ENCODE measurements around the gene ATG2A.
"Not testable (repeated sequence)": the region's sequence is repeated elsewhere in the genome, so short reads cannot be mapped to it uniquely, and the experiment has no call there.

ATG2A gene

DNA sequence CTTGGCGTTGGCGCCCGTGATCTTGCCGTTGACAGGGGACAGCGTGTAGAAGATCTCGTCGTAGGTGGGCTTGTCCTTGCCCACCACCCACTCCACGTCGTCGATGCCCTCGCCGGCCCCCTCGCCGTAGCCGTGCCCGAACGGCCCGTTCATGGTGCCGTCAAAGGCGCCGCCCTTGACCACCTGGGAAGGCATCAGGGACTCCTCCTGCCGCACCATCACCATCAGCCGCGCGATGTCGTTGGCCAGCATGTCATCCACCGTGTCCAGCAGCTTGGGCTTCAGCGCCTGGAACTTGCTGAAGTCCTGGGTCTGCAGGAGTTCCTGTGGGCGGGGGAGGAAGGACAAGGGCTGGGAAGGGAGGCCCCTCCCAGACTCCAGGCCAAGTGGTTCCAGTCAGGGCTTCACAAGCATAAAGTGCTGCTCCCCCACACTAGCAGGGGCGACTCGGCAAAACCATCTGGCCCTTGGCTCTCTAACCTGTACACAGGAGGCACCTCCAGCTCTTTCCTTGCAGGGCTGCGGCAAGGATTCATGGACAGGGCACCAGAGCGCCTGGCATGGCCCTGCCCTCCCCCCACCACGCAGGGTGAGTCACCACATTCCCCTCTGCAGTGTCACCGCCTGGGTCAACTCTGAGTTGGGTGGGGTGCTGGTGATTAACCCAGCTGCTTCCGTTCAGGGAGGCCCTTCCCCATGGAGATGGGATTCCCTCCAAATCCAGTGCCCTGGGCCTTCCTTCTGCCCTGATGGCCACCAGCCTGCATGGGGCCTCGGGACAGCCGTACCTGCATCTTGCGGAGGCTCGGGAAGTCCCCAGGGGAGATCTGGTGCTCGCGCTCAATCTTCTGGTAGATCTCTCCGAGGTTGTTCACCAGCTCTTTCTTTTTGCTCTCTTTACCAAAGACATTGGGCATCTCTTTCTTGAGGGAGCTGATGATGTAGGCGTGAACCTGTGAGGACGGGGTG lies 62.2 kb downstream of the ATG2A start:
- DNase-seq (ENCODE audit: low spot score) = peak; percentile 95

DNA sequence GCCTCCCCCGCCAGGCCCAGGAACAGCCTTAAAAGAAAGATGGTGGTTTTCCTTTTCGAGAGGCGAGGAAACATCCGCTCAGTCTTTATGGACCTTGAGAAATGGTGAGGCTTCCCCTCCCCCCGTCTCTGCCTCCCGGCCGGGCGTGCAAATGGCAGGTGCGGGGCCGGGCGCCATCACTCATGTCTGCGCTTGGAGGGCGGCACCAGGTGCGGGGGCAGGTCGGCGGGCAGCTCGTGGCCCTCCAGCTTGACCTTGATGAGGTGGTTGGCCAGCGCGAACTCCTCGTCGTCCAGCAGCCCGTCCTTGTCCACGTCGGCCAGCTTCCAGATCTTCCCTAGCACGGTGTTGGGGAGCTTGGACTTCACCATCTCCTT lies 62.9 kb downstream of the ATG2A start:
- no peak for DNase-seq (ENCODE audit: low spot score)

DNA sequence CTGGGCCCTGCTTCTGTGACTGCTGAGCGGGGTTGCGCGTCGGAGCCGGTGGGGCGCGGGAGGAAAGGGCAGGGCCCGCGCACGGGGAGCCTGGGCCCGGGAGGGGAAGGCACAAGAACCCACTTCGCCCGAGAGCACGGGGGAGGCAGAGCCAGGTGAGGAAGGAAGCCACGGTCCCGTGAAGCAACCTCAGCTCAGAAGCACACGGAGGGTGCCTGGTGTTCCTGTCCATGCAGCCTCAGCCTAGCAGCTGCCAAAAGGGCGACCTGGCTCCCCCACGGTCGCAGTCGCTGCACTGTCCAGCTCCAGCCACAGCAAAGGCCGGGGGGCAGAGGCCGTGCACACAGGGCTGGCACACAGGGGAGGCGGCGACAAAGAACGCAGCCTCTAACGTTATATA lies 63.3 kb downstream of the ATG2A start:
- DNase-seq (ENCODE audit: low spot score) = no peak

DNA sequence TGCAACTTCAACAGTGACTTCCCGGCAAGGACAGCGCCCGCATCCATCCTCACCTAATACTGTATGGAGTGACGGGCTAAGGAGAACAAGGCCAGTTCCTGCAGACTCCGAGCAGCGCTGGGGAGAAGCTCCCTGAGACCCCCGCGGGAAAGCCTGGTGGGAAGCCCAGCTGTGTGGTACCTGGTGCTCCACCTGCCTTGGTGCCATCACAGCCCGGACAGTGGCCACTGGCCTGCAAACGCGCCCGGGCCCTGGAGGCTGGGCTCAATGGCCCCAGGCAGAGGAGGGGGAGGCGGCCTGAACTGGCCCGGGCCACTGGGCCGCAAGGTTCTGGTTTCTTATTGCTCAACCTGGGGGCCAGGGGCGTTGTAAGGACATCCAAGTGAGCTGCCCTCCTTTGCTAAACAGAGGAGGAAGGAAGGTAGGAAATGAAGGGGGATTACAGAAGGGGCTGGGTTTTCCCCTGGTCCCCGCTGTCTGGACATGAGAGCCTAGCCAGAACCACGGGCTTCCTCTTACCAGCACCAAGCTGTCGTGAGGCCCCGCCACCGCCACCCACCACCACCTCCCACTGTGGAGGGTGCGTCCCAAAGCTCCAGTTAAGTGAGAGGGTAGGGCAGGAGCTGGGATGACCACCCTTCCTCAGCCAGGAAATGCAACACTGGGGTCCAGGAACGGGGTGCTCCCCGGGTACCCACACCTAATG lies 64.1 kb downstream of the ATG2A start:
- DNase-seq (ENCODE audit: low spot score) = no peak

DNA sequence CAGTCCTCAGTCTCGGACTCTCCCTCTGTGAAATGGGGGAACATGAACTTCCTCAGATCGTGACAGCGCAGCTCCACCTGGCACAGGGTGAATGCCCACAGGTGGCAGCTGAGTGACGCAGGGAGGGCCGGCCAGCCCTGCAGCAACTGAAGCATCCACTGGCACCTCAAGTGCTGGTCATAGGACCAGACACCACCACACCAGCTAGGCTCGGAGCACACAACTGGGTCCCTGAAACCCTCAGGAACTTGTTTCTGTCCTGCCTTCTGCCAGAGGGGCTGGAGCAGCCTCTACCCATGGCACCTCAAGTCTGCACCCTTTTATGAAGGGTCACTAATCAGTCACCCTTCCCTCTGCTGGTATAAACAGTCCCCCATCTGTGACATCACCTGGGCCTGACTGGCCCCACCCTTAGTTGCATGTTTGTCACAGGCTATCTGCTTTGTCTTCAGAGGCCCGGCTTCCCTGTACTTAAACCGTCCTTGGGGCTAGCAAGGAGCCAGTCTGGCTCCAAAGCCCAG lies 65.1 kb downstream of the ATG2A start:
- DNase-seq (ENCODE audit: low spot score) = no peak

DNA sequence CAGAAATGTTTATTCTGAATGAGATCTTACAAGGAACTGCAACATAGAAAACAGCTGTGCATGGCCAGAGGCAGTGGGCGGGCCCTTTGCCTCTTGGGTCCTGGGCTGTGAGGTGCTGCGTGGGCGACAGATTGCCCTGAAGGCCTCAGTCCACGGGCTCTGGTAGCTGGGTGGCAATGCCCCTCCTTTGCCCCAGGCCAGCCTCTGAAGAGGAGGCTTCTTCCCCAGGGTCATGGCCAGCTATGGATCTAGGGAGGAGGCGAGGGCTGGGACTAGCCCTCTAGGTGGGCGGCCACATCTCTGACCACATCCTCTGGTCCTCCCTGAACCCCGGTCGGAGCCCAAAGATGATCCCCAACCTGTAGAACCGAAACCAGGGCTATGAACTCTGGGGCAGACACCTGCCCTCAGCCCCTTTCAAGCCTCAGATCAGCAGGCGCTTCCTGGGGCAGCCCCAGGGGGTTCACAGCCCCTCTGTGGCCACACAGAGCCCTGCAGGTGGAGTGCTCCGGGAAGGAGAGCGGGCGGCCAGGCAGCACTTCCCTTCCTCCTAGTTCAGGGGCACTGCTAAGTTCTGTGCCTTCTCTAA lies 65.9 kb downstream of the ATG2A start:
- no peak for DNase-seq (ENCODE audit: low spot score)

DNA sequence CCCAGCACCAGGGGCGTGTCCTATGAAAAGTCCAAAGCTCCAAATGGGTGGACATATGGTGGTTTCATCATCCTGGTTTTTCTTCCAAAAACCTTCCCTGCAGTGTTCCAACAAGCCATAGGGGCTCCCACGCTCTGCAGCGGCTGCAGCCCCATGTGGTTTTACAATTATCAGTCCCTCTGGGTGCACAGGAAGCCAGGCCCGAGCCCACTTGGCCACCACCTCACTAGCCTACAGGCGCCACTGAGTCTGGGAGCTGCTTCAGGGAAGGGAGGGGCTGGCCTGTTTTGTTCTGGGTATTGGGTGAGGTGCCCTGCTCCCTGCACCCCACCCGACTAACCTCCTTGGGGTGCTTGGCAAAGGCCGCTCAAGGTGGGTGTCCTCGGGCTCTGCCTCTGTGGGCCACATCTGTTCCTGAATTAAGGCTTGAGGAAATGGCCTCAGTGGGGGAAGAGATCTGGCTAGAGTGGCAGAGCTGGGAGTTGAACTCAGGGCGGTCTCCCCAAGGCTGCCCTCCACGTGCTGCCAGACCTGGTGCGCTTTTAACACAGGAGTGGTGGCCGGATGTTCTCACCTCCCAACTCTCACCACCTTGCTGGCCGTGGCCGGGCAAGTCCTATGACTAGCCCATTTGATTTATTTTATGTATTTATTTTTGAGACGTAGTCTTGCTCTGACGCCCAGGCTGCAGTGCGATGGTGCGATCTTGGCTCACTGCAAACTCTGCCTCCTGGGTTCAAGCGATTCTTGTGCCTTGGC lies 67.2 kb downstream of the ATG2A start:
- no peak for DNase-seq (ENCODE audit: low spot score)

DNA sequence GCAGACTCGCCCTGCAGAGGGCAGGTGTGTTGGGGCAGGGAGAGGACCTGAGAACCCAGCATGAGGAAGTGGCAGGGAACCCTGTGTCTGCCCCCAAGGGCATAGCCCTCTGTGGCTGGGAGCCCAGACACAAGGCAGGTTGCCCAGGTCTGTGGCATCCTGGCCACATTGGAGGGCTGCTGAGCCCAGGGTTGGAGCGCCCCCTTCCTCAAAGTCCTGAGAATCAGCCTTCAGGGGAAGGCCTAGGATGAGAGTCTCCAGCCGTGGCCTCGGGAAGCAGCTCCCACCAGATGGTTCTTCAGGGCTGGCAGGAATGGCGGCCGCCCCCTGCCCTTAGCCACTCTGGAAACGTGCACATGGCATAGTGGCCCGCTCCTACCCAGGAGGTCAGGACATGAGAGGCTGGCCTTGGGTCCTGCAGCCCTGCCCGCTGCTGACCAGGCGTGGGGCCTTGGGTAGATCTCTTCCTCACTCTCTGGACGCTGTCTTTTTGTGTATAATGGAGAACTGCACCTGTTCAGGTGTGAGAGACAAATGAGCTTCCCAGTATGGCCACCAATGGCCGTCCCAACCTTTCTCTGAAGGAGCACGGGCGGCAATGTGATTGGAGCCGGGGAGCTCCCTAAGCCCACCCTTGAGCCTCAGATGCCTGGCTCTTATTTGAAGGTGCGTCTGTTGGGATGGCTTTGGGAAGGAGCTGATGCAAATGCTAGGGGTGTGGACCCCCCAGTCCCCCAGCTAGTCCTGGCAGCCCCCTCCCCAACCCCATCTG lies 68.0 kb downstream of the ATG2A start:
- peak; percentile 27 for DNase-seq (ENCODE audit: low spot score)

DNA sequence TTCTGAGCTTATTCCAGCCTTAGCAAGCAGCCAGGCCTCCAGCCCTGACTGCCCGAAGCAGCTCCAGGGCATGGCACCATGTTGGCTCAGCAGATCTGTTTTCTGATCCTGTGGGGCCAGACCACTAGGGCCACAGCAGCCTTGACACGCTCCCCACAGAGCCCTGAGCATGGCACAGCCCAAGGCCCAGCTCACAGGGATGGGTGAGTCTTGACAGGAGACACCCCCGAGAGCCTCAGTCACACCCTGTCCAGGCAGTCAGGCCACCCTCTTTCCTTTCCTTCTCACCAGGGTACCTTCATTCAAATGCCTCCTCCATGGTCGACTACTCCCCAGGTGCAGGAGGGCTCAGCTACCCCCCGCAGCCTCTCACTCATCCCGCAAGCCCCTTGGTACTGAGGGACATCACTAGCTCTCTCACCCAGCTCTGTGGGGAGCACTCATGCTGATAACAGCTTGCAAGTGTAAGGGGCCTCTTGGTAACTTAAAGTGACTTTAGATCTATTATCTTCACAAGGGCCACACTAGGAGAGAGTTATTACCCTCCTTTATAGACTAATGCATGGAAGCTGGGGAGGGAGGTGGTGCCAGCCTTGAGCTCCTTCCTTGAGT lies 68.7 kb downstream of the ATG2A start:
- DNase-seq (ENCODE audit: low spot score) = no peak

DNA sequence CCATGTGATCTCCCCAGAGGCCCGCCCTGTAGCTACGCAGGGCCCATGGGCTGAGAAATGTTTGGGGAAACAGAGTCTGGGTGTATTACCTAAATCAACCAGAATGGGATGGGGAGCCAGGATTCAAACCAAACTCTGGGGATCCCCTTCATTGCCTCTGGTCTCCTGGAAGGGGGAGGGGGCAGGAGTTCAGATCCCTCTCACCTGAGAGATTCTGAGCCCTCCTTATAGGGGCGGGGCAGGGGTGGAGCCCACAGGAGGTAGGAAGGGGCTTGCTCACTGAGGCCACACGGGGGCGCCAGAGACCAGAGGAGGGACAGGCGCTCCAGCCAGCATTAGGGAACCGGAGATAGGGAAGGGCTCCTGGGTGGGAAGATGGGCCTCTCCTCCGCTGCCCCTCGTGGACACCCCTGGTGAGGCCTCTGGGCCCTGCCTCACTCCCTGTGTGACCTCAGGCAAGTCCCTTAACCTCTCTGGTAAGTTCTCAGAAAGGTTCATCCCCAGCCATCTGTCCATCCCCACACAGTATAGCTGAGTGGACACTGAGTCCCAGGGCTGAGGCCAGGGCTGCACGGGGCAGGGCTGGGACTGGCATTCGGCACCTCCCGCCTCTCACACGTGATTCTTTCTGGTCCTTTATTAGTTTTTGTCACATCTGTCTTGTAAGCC lies 69.9 kb downstream of the ATG2A start:
- peak; percentile 90 for DNase-seq (ENCODE audit: low spot score)

DNA sequence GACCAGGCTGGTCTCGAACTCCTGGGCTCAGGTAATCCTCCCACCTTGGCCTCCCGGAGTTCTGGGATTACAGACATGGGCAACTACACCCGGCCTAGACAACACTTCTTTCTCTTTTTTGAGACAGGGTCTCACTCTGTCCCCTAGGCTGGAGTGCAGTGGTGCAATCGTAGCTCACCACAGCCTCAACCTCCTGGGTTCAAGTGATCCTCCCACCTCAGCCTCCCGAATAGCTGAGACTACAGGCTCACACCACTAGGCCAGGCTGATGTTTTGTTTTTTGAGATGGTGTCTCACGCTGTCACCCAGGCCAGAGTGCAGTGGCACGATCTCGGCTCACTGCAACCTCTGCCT lies 71.3 kb downstream of the ATG2A start:
- not testable (repeated sequence) for DNase-seq (ENCODE audit: low spot score)

DNA sequence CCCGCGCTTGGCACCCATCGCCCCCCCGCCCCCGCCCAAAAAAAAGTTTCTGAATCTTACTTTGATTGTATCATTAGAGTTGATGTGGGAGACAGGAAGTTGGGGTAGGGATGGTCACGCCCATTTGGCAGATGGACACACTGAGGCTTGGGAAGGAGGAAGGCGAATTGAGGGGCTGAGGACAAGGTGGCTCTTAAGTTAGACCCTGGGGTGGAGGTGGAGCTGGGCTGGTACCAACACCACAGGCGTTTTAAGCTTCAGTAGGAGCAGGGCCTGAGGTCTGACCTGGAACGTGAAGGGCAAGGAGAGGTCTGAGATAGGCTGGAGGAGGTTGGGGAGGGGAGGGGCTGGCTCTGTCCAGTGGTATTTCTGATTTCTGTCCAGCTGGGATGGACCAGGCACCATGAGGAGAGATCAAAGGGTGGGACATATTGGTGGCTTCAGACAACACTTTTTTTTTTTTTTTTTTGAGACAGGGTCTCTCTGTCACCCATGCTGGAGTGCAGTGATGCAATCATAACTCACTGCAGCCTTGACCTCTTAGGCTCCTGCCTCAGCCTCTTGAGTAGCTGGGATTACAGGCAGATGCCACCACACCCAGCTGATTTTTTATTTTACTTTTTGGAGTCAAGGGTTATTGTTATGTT lies 71.8 kb downstream of the ATG2A start:
- no peak for DNase-seq (ENCODE audit: low spot score)

Measured in LoVo (cell line).